DND-41 (cell line): ENCODE data around the gene RNF181.
"Not testable (repeated sequence)": the region's sequence is repeated elsewhere in the genome, so short reads cannot be mapped to it uniquely, and the experiment has no call there.

Source experiments
- ATAC-seq: fragments of 200-7000 bp; cut with Tn5 transposase; 3 replicates; pipeline ENCODE4 v1.9.1; 2021; ENCODE audit warnings: low read depth; ENCODE audit not compliant: insufficient read depth
- DNase-seq: peaks from one replicate; pipeline ENCODE4 v3.0.0-alpha.2; 2020
- H2AFZ ChIP-seq: 2 replicates; pipeline ENCODE4 v1.6.0; 2012; ENCODE audit warnings: low read depth, low read length
- H3K27ac ChIP-seq: 2 replicates; pipeline ENCODE4 v1.5.1; 2012; ENCODE audit warnings: low read length, inconsistent platforms
- H3K27me3 ChIP-seq: fragments of 200-600 bp; sonication (generic); 2 replicates; pipeline ENCODE4 v1.6.0; 2012; ENCODE audit warnings: low read length, mild to moderate bottlenecking, inconsistent platforms; ENCODE audit not compliant: insufficient read depth, poor library complexity
- H3K36me3 ChIP-seq: 2 replicates; pipeline ENCODE4 v1.5.1; 2012; ENCODE audit warnings: low read length, inconsistent platforms; ENCODE audit not compliant: insufficient read depth
- H3K4me1 ChIP-seq: 2 replicates; pipeline ENCODE4 v1.5.1; 2012; ENCODE audit warnings: mild to moderate bottlenecking, low read length; ENCODE audit not compliant: insufficient read depth
- H3K4me2 ChIP-seq: 2 replicates; pipeline ENCODE4 v1.6.0; 2012; ENCODE audit warnings: mild to moderate bottlenecking, moderate library complexity, low read length, inconsistent platforms; ENCODE audit not compliant: insufficient read depth
- H3K4me3 ChIP-seq, 2 experiments: fragments of 200-600 bp in 1 of 2; shearing (Covaris generic) in 1 of 2; 2 replicates each; pipeline ENCODE4 v1.5.1; 2012 to 2016; ENCODE audit warnings: inconsistent platforms in 2 of 2, low read length in 2 of 2, mild to moderate bottlenecking in 2 of 2, low read depth in 1 of 2, moderate library complexity in 1 of 2
- H3K79me2 ChIP-seq: 2 replicates; pipeline ENCODE4 v1.6.0; 2012; ENCODE audit warnings: low read length, inconsistent platforms; ENCODE audit not compliant: insufficient read depth
- H3K9ac ChIP-seq: 2 replicates; pipeline ENCODE4 v1.6.0; 2012; ENCODE audit warnings: low read depth, mild to moderate bottlenecking, inconsistent platforms, low read length, moderate library complexity
- H3K9me3 ChIP-seq: 2 replicates; pipeline ENCODE4 v1.5.1; 2012; ENCODE audit warnings: low read length, moderate library complexity, mild to moderate bottlenecking, inconsistent platforms; ENCODE audit not compliant: insufficient read depth, severe bottlenecking
- H4K20me1 ChIP-seq: 2 replicates; pipeline ENCODE4 v1.6.0; 2012; ENCODE audit warnings: low read length; ENCODE audit not compliant: insufficient read depth
- CTCF ChIP-seq: IDR thresholded peaks from 2 replicates; pipeline ENCODE4 v1.5.1; 2012; ENCODE audit warnings: borderline replicate concordance, low read length, moderate library complexity, mild to moderate bottlenecking; ENCODE audit not compliant: poor library complexity, severe bottlenecking; ENCODE audit errors: extremely low read depth
- EZH2 ChIP-seq: IDR thresholded peaks from 3 replicates; pipeline ENCODE4 v1.6.1; 2012; ENCODE audit warnings: borderline replicate concordance, low read depth, mild to moderate bottlenecking, moderate library complexity, low read length, inconsistent platforms; ENCODE audit not compliant: severe bottlenecking

The RNF181 gene

DNA sequence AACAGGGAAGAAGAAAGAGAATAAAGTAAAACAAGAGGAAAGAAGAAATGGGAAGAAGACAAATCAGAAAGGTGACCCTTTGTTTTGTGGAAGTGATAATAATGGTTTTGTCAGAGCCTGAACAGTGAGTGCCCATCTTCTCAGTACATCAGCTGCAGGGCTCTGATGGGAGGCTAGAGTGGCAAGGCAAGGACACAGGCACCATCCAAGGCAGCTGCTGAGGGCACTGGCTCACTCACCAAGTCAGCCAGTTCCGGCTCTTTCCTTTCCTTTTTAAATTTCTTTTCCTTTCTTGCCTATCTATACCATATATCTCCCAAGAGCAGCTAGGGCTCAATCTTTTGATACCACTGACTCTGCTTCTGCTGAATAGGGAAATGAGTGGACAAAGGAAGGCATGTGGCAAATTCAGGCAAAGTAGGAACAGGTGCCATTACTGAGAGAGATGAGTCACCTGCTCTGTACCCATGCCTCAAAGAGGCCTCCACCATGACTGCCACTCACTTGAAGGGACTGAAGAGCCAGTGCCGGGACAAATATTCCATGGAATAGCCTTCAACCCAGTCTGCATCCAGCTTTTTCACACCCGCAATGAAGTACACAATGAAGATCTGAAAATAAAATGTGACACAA lies 40.4 kb upstream of the RNF181 start:
- Histone ChIP-seq H3K36me3 (peaks cover 78% of the 10 kb centered on the region), H3K27ac (no peak overlapping the region), H4K20me1 (peaks cover 3% of the 10 kb centered on the region; the same call in 1 of the 2 replicates), H2AFZ (no peak overlapping the region), H3K4me3 (no peak overlapping the region), H3K4me2 (no peak overlapping the region), H3K9ac (no peak overlapping the region), H3K9me3 (no peaks in the 10 kb centered on the region), H3K27me3 (no peaks in the 10 kb centered on the region), H3K4me1 (peaks cover 15% of the 10 kb centered on the region), H3K79me2 (peaks cover 32% of the 10 kb centered on the region)
- DNase-seq (no peak), ATAC-seq (no peak)
- TF ChIP-seq EZH2 (no peak), CTCF (no peak)

- TF ChIP-seq EZH2 (no peak), CTCF (no peak)
- H3K4me1 ChIP-seq = peaks cover 27% of the 10 kb centered on the region
- peaks cover 3% of the 10 kb centered on the region; the same call in 1 of the 2 replicates for H4K20me1 ChIP-seq
- H3K9me3 ChIP-seq = no peaks in the 10 kb centered on the region
- no peak overlapping the region for H3K27ac ChIP-seq
- H3K79me2 ChIP-seq = peaks cover 47% of the 10 kb centered on the region
- no peak overlapping the region for H3K4me2 ChIP-seq
- DNase-seq = no peak
- H3K9ac ChIP-seq = no peak overlapping the region
- H3K4me3 ChIP-seq = no peak overlapping the region
- no peak for ATAC-seq
- H2AFZ ChIP-seq = no peak overlapping the region
- peaks cover 58% of the 10 kb centered on the region for H3K36me3 ChIP-seq
- H3K27me3 ChIP-seq = no peaks in the 10 kb centered on the region
These were observed 38.4 kb upstream of the RNF181 start for GRCh38 chr2:85557130-85557529.

GRCh38 chr2:85558160-85558559 lies 37.4 kb upstream of the RNF181 start:
- H4K20me1 ChIP-seq = peaks cover 3% of the 10 kb centered on the region; the same call in 1 of the 2 replicates
- H3K9me3 ChIP-seq = no peaks in the 10 kb centered on the region
- H3K4me1 ChIP-seq = peaks cover 32% of the 10 kb centered on the region
- no peak overlapping the region for H3K27ac ChIP-seq
- no peak overlapping the region for H3K4me3 ChIP-seq
- no peak for ATAC-seq
- DNase-seq = no peak
- no peak overlapping the region for H3K4me2 ChIP-seq
- H3K9ac ChIP-seq = no peak overlapping the region
- no peaks in the 10 kb centered on the region for H3K27me3 ChIP-seq
- H2AFZ ChIP-seq = no peak overlapping the region
- peaks cover 48% of the 10 kb centered on the region for H3K36me3 ChIP-seq
- TF ChIP-seq CTCF = no peak
- peaks cover 47% of the 10 kb centered on the region for H3K79me2 ChIP-seq

- Histone ChIP-seq H3K4me2 (peak overlapping the region; percentile 84), H3K4me1 (peaks cover 36% of the 10 kb centered on the region), H3K9ac (peak overlapping the region; percentile 91), H3K27ac (peak overlapping the region; percentile 95; the same call in 1 of the 2 replicates), H3K4me3 (peak overlapping the region; percentile 81 to 90; a peak in 3 of 4 replicates), H3K36me3 (peaks cover 28% of the 10 kb centered on the region), H3K79me2 (peaks cover 47% of the 10 kb centered on the region)
- ATAC-seq, H2AFZ ChIP-seq, H4K20me1 ChIP-seq, H3K9me3 ChIP-seq, H3K27me3 ChIP-seq, DNase-seq: not testable (repeated sequence)
These were observed 35.2 kb upstream of the RNF181 start for GRCh38 chr2:85560403-85560726.
